GM12864 (cell line): ENCODE results near the gene ENTPD6.

Experiments
- DNase-seq: peaks from one replicate; pipeline ENCODE4 v3.0.0-alpha.2; 2011; ENCODE audit warnings: low read depth
- H3K4me3 ChIP-seq: 2 replicates; pipeline ENCODE4 v1.5.1; 2011; ENCODE audit warnings: mild to moderate bottlenecking, low read depth, low read length, control low read depth
- TF ChIP-seq, protein P1 (sequence below): IDR thresholded peaks from 2 replicates; pipeline ENCODE4 v1.5.1; 2011; ENCODE audit warnings: low read depth, mild to moderate bottlenecking, moderate library complexity, low read length, control low read depth, inconsistent platforms; ENCODE audit errors: missing control alignments

ENTPD6 gene

GRCh38 chr20:25270829-25271251 is 75.3 kb downstream of the ENTPD6 start:
- TF ChIP-seq, protein P1, sequence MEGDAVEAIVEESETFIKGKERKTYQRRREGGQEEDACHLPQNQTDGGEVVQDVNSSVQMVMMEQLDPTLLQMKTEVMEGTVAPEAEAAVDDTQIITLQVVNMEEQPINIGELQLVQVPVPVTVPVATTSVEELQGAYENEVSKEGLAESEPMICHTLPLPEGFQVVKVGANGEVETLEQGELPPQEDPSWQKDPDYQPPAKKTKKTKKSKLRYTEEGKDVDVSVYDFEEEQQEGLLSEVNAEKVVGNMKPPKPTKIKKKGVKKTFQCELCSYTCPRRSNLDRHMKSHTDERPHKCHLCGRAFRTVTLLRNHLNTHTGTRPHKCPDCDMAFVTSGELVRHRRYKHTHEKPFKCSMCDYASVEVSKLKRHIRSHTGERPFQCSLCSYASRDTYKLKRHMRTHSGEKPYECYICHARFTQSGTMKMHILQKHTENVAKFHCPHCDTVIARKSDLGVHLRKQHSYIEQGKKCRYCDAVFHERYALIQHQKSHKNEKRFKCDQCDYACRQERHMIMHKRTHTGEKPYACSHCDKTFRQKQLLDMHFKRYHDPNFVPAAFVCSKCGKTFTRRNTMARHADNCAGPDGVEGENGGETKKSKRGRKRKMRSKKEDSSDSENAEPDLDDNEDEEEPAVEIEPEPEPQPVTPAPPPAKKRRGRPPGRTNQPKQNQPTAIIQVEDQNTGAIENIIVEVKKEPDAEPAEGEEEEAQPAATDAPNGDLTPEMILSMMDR = no peak
- no peak for DNase-seq
- no peak overlapping the region for H3K4me3 ChIP-seq

DNA sequence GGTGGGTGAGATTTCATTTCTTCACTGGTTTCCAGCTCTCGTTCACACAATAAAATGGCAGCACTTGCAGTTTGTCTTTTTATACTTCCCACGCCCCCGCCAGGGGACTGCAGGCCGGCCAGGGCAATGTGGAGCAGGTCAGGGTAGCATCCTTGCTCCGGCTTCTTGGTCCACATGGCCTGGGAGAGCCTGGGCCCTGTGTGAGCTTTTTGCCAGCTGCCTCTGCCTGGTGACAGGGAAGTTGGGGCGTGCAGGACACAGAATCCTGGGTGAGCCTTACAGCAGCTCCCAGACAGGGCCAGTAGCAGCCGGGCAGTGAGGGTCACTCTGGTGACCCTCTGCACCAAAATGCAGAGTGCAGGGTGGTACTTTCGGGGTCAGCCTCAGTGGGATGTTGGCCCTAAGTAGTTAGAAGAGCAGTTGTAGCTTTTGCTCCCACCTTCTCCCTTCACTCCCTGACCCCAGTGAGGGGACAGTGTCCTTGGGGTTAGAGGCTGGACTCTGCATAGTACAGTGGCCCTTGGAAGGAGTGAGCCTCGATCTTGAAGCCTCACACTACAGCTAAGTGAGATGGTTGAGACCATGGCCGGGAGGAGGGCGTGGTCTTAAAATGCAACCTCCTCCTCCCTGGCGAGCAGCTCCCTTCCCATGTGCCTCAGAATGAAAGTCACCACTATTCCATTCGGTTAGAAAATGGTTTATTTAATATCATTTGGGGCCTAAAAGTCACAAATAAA is 76.1 kb downstream of the ENTPD6 start:
- TF ChIP-seq, protein P1 = no peak
- DNase-seq = no peak

DNA sequence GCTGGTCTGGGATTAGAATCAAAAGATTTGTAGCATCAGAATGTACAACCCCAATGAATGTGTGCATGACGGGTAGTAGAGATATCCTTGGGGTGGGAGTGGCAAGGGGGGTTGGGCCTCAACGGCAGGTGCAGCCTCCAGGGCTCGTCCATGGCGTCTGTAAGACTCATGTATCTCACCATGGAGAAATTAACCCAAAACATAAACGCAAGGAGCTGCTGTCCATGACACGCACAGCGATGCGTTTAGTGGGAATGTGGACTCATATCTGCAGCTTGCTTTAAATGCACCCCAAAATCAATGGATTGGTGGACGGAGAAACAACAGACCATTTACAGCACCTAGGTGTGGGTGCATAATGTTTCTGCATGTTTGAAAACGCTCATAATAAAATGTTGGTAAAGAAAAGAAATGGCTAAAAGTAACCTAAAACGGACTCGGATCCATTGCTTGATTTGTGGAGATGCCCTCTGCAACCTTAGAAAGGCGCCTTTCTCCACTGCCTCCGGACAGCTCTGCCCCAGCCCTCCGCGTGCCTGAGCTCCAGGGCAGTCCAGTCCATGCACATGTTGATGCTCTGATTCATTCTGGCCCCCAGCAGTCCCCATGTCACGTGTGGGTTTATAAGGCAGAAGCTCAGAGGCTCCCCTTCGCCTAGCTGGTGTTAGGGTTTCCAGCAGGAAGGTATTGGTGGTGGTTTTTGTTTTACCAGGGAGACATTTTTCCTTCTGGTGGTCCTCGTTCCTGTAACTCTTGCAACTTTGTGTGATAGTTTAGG is 76.9 kb downstream of the ENTPD6 start:
- no peak for DNase-seq
- no peak overlapping the region for H3K4me3 ChIP-seq
- TF ChIP-seq, protein P1 = no peak

More for the DNA sequence above, 76.1 kb downstream of the ENTPD6 start:
- no peak overlapping the region for H3K4me3 ChIP-seq

DNA sequence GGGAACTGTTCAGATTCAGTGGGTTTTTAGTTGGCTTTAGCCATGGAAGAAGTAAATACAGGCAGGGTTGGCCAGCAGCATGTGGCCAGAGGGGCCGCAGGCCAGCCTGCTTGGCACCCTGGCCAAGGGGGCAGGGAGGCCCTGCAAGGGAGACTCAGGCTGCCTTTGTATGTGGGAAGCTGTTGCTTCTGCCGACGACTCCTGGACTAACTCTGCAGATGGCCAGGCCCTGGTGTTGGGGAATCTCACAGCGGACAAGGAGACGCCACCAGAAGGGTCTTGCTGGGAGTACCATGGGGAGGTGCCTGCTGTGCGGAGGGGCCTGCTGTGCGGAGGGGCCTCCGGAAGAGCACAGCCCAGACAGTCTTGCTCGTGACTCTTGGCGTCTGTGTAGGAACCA is 77.5 kb downstream of the ENTPD6 start:
- DNase-seq = no peak
- H3K4me3 ChIP-seq = no peak overlapping the region
- TF ChIP-seq, protein P1 = no peak

DNA sequence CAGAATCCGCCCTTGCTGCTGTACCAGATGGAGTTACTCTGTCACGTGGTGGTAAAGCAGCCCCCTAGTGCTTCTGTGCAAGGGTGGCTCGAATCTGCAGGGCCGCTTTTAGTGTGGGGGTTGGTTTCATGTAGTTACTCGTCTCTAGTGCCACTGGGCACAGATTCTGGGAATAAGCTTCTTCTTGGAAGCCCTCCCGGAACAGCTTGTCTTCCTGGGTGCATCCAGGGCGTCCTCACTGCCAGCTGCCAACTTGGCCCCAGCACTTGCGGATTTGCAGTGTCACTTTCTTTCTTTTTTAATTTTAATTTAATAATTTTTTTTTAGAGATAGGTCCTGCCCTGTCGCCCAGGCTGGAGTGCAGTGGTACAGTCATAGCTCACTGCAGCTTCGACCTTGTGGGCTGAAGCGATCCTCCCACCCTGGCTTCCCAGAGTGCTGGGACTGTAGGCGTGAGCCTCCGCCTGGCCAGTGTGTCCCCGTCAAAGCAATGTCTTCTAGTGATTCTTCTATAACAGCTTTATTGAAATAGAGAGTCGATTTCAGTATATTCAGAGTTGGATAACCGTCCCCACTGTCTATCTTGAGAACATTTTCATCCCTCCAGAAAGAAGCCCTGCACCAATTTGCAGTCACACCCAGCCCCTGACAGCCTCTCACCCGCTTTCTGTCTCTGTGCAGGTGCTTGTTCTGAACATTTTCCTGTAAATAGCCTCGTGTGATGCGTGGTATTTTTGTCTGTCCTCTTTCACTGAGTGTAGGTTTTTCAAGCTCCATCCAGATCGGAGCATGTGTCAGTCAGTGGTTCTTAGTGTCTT is 78.2 kb downstream of the ENTPD6 start:
- no peak for DNase-seq
- H3K4me3 ChIP-seq = no peak overlapping the region
- TF ChIP-seq, protein P1 = no peak

GRCh38 chr20:25274481-25274880 is 79.0 kb downstream of the ENTPD6 start:
- H3K4me3 ChIP-seq = no peak overlapping the region
- no peak for DNase-seq
- TF ChIP-seq, protein P1 = no peak
